B cell (primary cell): ENCODE data around the gene FBLN2. TPM values are rescaled to one million over a fixed set of nuclear protein-coding genes. Genes with fewer than 3 reads are reported as not detected.

ENCODE experiments used
- ATAC-seq: fragments of 200-7000 bp; cut with Tn5 transposase; one replicate; pipeline ENCODE4 v1.10.0; 2021; ENCODE audit warnings: low read depth, mild to moderate bottlenecking, moderate number of reproducible peaks, moderate library complexity
- CTCF ChIA-PET: fragments of 350-600 bp; sonication (Branson Sonifier 250); formaldehyde crosslinking; loops from one replicate; lab custom pipeline; 2021; ENCODE audit warnings: antibody characterized with exemption, inconsistent platforms; lab: Charles Lee
- POLR2A ChIA-PET: fragments of 350-600 bp; sonication (Branson Sonifier 250); formaldehyde crosslinking; loops from one replicate; lab custom pipeline; 2021; ENCODE audit warnings: antibody characterized with exemption; lab: Charles Lee
- DNase-seq: peaks from one replicate; pipeline ENCODE4 v3.0.0; 2013
- H2AFZ ChIP-seq: 2 replicates; pipeline ENCODE4 v1.6.1; 2012; ENCODE audit warnings: mild to moderate bottlenecking, low read depth, low read length; ENCODE audit not compliant: insufficient read depth, poor library complexity, severe bottlenecking
- H3K27ac ChIP-seq, 2 donors: 1 replicate in 1 of 2; 2 replicates in 1 of 2; pipeline ENCODE4 v1.5.1; 2012 to 2013; ENCODE audit warnings: low read length in 2 of 2, mild to moderate bottlenecking in 2 of 2, moderate library complexity in 1 of 2
- H3K27me3 ChIP-seq, 4 experiments: fragments of 200-600 bp in 1 of 4; sonication (generic) in 1 of 4; replicated peaks in 1 of 4; 1 replicate in 2 of 4; 2 replicates in 2 of 4; pipeline versions ENCODE4 v1.6.1 to v1.7.0; 2013 to 2016; ENCODE audit warnings: low read length in 3 of 4, mild to moderate bottlenecking in 2 of 4, mixed read lengths in 1 of 4, moderate library complexity in 1 of 4; ENCODE audit not compliant: insufficient read depth in 4 of 4, control insufficient read depth in 3 of 4; ENCODE audit errors: control extremely low read depth in 1 of 4
- H3K36me3 ChIP-seq, 2 experiments: replicated peaks in 1 of 2; 1 replicate in 1 of 2; 2 replicates in 1 of 2; pipeline versions ENCODE4 v1.6.1 to v1.7.1; 2013; ENCODE audit warnings: low read length in 1 of 2; ENCODE audit not compliant: insufficient read depth in 2 of 2, control insufficient read depth in 1 of 2; ENCODE audit errors: control extremely low read depth in 1 of 2, extremely low read depth in 1 of 2
- H3K4me1 ChIP-seq, 2 donors: fragments of 200-600 bp in 1 of 2; sonication (generic) in 1 of 2; 1 replicate in 1 of 2; 2 replicates in 1 of 2; pipeline versions ENCODE4 v1.5.1 to v1.6.1; 2013 to 2017; ENCODE audit warnings: low read length in 2 of 2; ENCODE audit not compliant: control insufficient read depth in 2 of 2, insufficient read depth in 2 of 2
- H3K4me2 ChIP-seq: replicated peaks from 2 replicates; pipeline ENCODE3; 2012; ENCODE audit warnings: mild to moderate bottlenecking, low read depth, low read length; ENCODE audit not compliant: poor library complexity, severe bottlenecking
- H3K4me3 ChIP-seq, 5 experiments: fragments of 200-600 bp in 1 of 5; sonication (generic) in 1 of 5; 1 replicate in 3 of 5; 2 replicates in 2 of 5; pipeline versions ENCODE4 v1.5.1 to v1.7.0; 2011 to 2016; ENCODE audit warnings: low read length in 4 of 5, mild to moderate bottlenecking in 4 of 5, low read depth in 2 of 5, control low read depth in 1 of 5, moderate library complexity in 1 of 5; ENCODE audit not compliant: insufficient read depth in 1 of 5; ENCODE audit errors: control extremely low read depth in 1 of 5, extremely low read depth in 1 of 5
- H3K79me2 ChIP-seq: fragments of 200-600 bp; sonication (generic); one replicate; pipeline ENCODE4 v1.6.0; 2016; ENCODE audit warnings: low read length; ENCODE audit not compliant: control insufficient read depth, insufficient read depth
- H3K9ac ChIP-seq: fragments of 200-600 bp; sonication (generic); 2 replicates; pipeline ENCODE4 v1.6.1; 2017; ENCODE audit warnings: mild to moderate bottlenecking, low read length, moderate library complexity
- H3K9me3 ChIP-seq, 3 donors: one replicate each; pipeline versions ENCODE4 v1.6.1 to v1.7.1; 2013; ENCODE audit warnings: low read length in 2 of 3; ENCODE audit not compliant: control insufficient read depth in 2 of 3, insufficient read depth in 1 of 3; ENCODE audit errors: control extremely low read depth in 1 of 3
- H4K20me1 ChIP-seq: 2 replicates; pipeline ENCODE4 v1.6.0; 2012; ENCODE audit warnings: mild to moderate bottlenecking, low read length; ENCODE audit not compliant: insufficient read depth, control insufficient read depth, poor library complexity, severe bottlenecking
- H3K27ac Mint-ChIP-seq: one replicate; pipeline ENCODE4 v1.8.0; 2021; ENCODE audit warnings: mixed read lengths
- H3K27me3 Mint-ChIP-seq: one replicate; pipeline ENCODE4 v1.8.0; 2021; ENCODE audit warnings: mixed read lengths
- H3K4me1 Mint-ChIP-seq: one replicate; pipeline ENCODE4 v1.8.0; 2021; ENCODE audit warnings: mixed read lengths
- H3K4me3 Mint-ChIP-seq: one replicate; pipeline ENCODE4 v1.8.0; 2021; ENCODE audit warnings: mixed read lengths
- H3K9me3 Mint-ChIP-seq: one replicate; pipeline ENCODE4 v1.8.0; 2022; ENCODE audit warnings: mixed read lengths; ENCODE audit not compliant: insufficient read depth
- EZH2 ChIP-seq: IDR thresholded peaks from 2 replicates; pipeline ENCODE4 v1.6.1; 2012; ENCODE audit warnings: borderline replicate concordance, low read depth, mild to moderate bottlenecking, moderate library complexity, low read length; ENCODE audit not compliant: insufficient read depth, poor library complexity, severe bottlenecking
- WGBS: methylation state at CpG from one replicate; pipeline ENCODE4 v1.1.5; 2013; ENCODE audit warnings: missing lambda C conversion rate; ENCODE audit not compliant: insufficient coverage; 5-methylcytosine and 5-hydroxymethylcytosine counted together
- intact Hi-C: fragments of 100-400 bp; cut with micrococcal nuclease; formaldehyde crosslinking; loops from one replicate; pipeline ENCODE4 v1.10.0; 2022
- polyA plus RNA-seq: library from polyadenylated mRNA; depleted of rRNA; stranded (reverse); fragments of >200 nt; gene quantifications from 2 replicates; pipeline ENCODE4 v1.2.3, GENCODE V29; 2012
- total RNA-seq, 2 donors: library from RNA; stranded (reverse); fragments of 120-200 nt in 1 of 2; gene quantifications; 1 replicate in 1 of 2; 2 replicates in 1 of 2; pipeline versions ENCODE4 v1.2.3 to v1.2.4, GENCODE V29; 2013 to 2022
- TF ChIP-seq, protein P1 (sequence below): fragments of 200-600 bp; IDR thresholded peaks from one replicate; pipeline ENCODE4 v1.8.0; 2022; ENCODE audit warnings: antibody characterized with exemption, mild to moderate bottlenecking

FBLN2 gene
- total and polyA plus RNA-seq, 2 donors (not counting 1 experiment from before 2014, with no cell fraction given) = 3.6 to 8.2 TPM

DNA sequence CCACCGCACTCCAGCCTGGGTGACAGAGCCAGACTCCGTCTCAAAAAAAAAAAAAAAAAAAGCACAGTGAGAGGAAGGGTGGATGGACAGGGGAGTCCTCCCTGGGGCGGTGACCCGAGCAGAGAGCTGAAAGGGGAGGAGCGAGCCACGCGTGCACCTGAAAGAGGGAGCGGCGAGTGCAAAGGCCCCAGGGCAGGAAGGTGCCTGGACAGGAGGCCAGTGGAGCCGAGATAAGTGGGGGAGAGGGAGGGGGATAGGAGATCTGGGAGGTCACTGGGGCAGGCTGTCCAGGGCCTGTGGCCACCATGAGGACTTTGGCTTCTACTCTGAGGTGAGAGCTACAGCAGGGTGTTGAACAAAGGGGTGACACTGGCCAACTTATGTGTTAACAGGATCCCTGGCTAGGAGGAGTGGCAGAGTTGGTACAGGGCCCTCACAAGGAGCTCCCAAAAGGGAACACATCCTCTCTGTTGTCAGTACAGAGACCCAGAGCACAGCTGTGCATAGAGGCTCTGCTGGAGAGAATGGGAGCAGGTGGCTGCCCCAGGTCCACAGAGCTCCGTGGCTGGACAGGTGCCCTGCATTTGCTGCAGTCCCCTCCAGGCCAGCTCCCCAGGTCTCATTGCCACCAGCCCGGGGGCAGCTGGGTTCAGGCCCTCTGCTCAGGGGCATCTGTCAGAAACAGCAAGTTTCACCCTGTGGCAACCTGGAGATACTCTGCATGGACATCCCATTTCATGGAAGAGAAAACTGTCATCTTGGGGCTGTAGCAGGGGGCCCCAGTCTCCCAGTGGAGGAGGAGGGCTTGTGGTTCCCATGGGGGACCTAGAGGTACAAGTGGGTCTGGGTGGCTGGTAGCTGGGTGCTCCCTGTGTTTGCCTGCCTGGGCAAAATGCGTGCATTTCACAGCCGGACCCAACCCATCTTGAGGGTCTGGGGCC, 28.5 kb downstream of the FBLN2 start:
- Mint-ChIP-seq H3K4me3 (no peak overlapping the region), H3K9me3 (no peaks in the 10 kb centered on the region), H3K27ac (no peak overlapping the region), H3K4me1 (no peaks in the 10 kb centered on the region), H3K27me3 (no peaks in the 10 kb centered on the region)
- Histone ChIP-seq H3K9me3 (no peaks in the 10 kb centered on the region), H3K27me3 (peaks cover 0 to 4% (median 0%) of the 10 kb centered on the region in 4 experiments), H4K20me1 (no peaks in the 10 kb centered on the region), H3K4me1 (no peaks in the 10 kb centered on the region), H3K4me2 (no peak overlapping the region), H3K9ac (no peak overlapping the region), H3K4me3 (no peak overlapping the region), H3K36me3 (no peaks in the 10 kb centered on the region), H2AFZ (no peak overlapping the region), H3K79me2 (no peaks in the 10 kb centered on the region), H3K27ac (no peak overlapping the region)
- DNase-seq (no peak), ATAC-seq (no peak)
- 91% methylated on average over 11 of the region's 14 CpGs for WGBS
- TF ChIP-seq, protein P1, sequence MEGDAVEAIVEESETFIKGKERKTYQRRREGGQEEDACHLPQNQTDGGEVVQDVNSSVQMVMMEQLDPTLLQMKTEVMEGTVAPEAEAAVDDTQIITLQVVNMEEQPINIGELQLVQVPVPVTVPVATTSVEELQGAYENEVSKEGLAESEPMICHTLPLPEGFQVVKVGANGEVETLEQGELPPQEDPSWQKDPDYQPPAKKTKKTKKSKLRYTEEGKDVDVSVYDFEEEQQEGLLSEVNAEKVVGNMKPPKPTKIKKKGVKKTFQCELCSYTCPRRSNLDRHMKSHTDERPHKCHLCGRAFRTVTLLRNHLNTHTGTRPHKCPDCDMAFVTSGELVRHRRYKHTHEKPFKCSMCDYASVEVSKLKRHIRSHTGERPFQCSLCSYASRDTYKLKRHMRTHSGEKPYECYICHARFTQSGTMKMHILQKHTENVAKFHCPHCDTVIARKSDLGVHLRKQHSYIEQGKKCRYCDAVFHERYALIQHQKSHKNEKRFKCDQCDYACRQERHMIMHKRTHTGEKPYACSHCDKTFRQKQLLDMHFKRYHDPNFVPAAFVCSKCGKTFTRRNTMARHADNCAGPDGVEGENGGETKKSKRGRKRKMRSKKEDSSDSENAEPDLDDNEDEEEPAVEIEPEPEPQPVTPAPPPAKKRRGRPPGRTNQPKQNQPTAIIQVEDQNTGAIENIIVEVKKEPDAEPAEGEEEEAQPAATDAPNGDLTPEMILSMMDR = no peak
- TF ChIP-seq EZH2 = no peak
- POLR2A ChIA-PET = no interaction called here
- CTCF ChIA-PET = interaction anchor here (1.1 kb wide), 1 partner anchor 71 kb away, joined by 5 read pairs; no protein-coding TSS in a partner anchor
- intact Hi-C loops = no loop called here

DNA sequence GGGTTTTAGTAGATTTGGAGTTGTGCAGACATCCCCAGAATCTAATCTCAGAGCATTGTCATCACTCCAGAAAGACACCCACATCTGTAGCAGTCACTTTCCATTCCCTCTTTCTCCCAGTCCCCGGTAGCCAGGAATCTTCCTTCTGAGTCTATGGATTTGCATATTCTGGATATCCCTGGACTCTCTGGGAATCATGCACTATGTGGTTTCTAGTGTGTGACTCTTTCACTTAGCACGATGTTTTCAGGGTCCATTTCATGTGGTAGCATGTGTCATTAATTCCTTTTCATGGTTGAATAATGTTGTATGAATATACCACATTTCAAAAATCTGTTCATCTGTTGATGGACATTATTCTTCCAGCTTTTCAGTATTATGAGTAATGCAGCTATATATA, 29.3 kb downstream of the FBLN2 start:
- H3K27ac Mint-ChIP-seq = no peak overlapping the region
- Histone ChIP-seq H3K27ac (no peak overlapping the region), H3K4me3 (no peak overlapping the region), H3K36me3 (no peaks in the 10 kb centered on the region), H3K4me2 (no peak overlapping the region), H4K20me1 (no peaks in the 10 kb centered on the region), H3K9ac (no peak overlapping the region), H2AFZ (no peak overlapping the region), H3K9me3 (no peaks in the 10 kb centered on the region), H3K79me2 (no peaks in the 10 kb centered on the region), H3K4me1 (no peaks in the 10 kb centered on the region), H3K27me3 (peaks cover 0 to 4% (median 0%) of the 10 kb centered on the region in 4 experiments)
- H3K4me3 Mint-ChIP-seq = no peak overlapping the region
- CTCF ChIA-PET = interaction anchor here (1.1 kb wide), 1 partner anchor 70 kb away, joined by 5 read pairs; no protein-coding TSS in a partner anchor
- no peaks in the 10 kb centered on the region for H3K9me3 Mint-ChIP-seq
- H3K27me3 Mint-ChIP-seq = no peaks in the 10 kb centered on the region
- POLR2A ChIA-PET = no interaction called here
- TF ChIP-seq, protein P1 = no peak
- no peak for TF ChIP-seq EZH2
- WGBS = no CpG with 5 or more reads among the region's 2 CpGs
- no peak for ATAC-seq
- no peak for DNase-seq
- intact Hi-C loops = no loop called here
- no peaks in the 10 kb centered on the region for H3K4me1 Mint-ChIP-seq
